Putamen (tissue), 1 donor: ENCODE data around the gene TAPT1.
"Not testable (repeated sequence)": the region's sequence is repeated elsewhere in the genome, so short reads cannot be mapped to it uniquely, and the experiment has no call there.

ENCODE experiments used
- DNase-seq: peaks from one replicate; pipeline ENCODE4 v3.0.0-alpha.2; 2016; ENCODE audit warnings: low spot score

The TAPT1 gene, protein sequence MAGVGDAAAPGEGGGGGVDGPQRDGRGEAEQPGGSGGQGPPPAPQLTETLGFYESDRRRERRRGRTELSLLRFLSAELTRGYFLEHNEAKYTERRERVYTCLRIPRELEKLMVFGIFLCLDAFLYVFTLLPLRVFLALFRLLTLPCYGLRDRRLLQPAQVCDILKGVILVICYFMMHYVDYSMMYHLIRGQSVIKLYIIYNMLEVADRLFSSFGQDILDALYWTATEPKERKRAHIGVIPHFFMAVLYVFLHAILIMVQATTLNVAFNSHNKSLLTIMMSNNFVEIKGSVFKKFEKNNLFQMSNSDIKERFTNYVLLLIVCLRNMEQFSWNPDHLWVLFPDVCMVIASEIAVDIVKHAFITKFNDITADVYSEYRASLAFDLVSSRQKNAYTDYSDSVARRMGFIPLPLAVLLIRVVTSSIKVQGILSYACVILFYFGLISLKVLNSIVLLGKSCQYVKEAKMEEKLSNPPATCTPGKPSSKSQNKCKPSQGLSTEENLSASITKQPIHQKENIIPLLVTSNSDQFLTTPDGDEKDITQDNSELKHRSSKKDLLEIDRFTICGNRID

DNA sequence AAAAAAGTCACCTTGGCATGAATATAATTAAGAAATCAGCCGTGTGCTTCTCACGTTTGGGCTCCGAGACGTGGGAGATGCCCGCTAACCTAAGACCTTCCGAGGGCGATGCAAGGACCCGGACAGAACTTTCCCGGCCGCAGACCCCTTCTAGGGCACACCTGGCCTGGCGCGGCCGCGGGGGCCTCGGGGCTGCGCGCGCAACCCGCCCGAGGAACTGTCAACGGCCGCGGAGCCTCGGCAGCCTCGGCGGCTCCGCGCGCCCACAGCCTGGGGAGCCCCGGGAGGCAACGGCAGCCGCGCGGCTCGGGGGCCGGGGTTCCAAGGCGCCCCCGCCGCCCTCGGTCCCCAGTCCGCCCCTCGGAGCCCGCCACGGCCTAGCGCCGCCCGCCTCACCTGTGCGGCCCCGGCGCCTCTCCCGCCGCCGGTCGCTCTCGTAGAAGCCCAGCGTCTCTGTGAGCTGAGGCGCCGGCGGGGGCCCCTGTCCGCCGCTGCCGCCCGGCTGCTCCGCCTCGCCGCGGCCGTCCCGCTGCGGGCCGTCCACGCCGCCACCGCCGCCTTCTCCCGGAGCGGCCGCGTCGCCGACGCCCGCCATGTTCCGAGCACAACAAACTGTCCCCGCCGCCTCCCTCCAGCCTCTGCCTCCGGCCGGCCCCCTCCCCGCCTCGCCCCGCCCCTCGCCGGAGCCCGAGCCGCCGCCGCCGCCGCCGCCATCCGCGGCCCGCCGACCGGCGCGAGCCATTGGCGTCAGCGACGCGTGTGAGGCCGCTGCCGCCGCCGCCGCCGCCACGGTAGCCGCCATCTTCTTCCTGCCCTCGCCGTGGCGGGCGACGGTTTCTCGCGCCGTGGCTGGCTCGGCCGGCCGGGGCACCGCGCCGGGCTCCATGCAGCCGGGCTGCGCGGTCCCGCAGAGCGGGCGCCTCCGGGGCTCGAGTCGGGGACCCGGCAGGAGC, at the start of gene TAPT1:
Gene TAPT1 (minus strand): TSS at position 609 of the 953 bp plus-strand sequence. CDS start 14 bp downstream, at position 595.
- peak; percentile 73 for DNase-seq

- DNase-seq, result no peak
Observed at GRCh38 chr4:16271411-16271810, 45.1 kb upstream of the TAPT1 start.

- DNase-seq, result no peak
Observed at GRCh38 chr4:16270454-16271328, 44.4 kb upstream of the TAPT1 start.

- DNase-seq, result not testable (repeated sequence)
Observed at GRCh38 chr4:16269742-16270453, 43.6 kb upstream of the TAPT1 start.

- no peak for DNase-seq
Observed at GRCh38 chr4:16269240-16269639, 43.0 kb upstream of the TAPT1 start.

- no peak for DNase-seq
Observed at GRCh38 chr4:16268290-16268689, 42.0 kb upstream of the TAPT1 start.

- no peak for DNase-seq
Observed at GRCh38 chr4:16267639-16268038, 41.4 kb upstream of the TAPT1 start.

GRCh38 chr4:16265820-16266219, 39.5 kb upstream of the TAPT1 start:
- DNase-seq, result no peak

DNA sequence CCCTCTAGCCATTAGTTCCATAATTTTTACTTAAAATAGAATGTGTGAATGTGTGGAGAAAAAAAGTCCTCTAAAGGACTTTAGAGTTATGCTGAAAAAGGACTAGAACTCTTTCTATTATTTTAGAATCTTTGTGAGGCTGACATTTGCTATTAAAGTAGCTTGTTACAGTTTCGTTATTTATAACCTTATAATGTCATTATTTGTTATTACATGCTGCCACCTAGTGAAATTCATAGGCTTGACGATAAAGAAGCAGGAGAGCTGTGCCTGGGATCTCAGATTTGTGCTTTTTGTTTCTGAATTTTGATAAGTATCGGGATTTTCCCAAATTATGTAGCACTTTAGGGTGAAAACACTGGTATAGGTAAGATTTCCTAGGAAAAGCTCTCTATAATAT, 38.5 kb upstream of the TAPT1 start:
- peak; percentile 38 for DNase-seq

DNA sequence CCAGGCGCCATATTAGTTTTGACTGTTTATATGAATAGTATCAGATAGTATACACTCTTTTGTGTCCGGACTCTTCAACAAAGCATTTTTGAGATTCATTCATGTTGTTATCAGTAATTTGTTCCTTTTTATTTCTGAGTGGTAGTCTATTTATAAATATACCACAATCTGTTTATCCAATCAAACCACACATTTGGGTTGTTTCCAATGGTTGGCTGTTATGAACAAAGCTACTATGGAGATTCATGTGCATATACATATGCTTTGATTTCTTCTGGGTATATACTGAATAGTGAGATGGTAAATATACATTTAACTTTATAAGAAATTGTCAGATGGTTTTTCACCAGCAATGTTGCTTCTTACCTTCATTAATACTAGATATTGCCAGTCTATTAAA, 36.8 kb upstream of the TAPT1 start:
- DNase-seq, result no peak

DNA sequence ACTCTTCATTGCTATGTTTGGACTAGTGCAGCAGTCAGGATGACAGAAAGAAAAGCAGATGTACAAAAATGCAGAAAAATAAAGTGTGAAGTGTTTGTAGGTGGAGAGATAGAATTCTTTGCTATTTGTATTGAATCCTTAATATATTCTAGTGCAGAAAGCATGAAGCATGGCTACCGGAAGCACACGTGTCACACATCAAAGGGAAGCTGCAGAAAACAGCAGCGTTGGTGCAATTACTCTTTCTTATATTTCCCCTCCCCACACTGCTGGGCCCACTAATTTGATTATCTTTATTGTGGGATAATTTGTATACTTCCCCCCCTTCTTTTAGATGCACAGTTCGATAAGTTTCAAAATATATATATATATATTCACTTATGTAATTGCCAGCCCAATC, 35.9 kb upstream of the TAPT1 start:
- DNase-seq, result no peak

DNA sequence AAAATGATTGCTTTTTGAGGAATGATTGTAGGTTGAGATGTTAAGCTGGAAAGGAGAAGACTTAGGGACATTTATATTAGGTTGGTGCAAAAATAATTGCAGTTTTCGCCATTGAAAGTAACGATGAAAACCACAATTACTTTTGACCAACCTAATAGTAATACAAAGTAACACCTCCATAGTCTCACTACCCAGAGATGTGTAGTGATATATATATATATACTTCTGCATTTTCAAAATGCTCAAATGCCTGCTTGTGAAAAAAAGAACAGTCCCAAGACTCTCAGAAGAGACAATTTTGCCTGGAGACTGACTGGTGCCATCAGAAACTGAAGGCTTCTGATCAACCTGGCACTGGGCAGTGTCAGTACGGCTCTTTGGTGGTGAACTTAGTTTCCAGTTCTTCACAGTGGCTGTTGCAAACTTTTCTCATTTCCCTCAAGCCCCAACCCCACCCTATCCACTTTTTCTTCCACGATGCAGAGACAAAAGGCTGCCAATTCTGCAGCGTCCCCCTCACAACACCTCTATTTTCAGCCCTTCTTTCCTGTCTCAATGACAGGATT, 35.1 kb upstream of the TAPT1 start:
- DNase-seq, result no peak

GRCh38 chr4:16259889-16260246, 33.6 kb upstream of the TAPT1 start:
- DNase-seq, result peak; percentile 57

- DNase-seq, result no peak
Observed at GRCh38 chr4:16259241-16259888, 33.1 kb upstream of the TAPT1 start.

DNA sequence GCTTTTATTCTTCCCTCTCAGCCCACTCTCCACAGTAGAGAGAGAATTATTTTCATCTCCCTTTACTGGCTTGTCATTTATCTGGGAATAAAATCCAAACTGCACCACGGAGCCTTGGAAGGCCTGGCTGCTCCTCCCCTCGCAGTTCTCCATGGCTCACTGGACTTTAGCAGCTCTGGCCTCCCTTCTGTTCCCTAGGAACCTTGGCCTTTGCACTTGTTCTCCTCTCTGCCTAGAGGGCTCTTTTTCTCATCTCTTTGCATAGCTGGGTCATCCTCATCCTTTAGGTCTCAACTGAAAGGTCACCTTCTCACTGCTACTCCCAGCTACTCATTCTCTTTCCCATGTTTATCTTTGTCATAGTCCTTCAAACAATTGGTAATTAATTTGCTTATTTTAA, 31.3 kb upstream of the TAPT1 start:
- DNase-seq, result peak; percentile 47

DNA sequence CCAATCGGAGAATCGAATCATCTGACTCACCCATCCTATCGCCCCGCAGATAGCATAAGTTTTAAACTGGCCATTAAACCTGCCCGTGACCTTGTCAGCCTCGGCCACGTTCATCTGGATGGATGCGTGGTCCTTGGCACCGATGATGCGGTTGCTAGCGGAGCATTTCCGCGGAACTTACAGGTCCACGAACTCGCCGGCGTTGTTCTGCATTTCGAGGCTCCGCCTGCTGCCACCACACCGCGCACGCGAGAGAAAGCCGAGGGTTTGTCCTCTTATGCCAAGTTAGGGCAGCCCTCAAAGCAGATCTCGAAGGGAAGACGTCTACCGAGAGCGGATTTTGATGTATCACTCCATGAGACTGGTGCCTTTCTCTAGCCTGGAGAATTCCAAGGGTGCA, 30.1 kb upstream of the TAPT1 start:
- no peak for DNase-seq

GRCh38 chr4:16255730-16256129, 29.5 kb upstream of the TAPT1 start:
- no peak for DNase-seq

- DNase-seq, result no peak
Observed at GRCh38 chr4:16253127-16253960, 27.1 kb upstream of the TAPT1 start.

DNA sequence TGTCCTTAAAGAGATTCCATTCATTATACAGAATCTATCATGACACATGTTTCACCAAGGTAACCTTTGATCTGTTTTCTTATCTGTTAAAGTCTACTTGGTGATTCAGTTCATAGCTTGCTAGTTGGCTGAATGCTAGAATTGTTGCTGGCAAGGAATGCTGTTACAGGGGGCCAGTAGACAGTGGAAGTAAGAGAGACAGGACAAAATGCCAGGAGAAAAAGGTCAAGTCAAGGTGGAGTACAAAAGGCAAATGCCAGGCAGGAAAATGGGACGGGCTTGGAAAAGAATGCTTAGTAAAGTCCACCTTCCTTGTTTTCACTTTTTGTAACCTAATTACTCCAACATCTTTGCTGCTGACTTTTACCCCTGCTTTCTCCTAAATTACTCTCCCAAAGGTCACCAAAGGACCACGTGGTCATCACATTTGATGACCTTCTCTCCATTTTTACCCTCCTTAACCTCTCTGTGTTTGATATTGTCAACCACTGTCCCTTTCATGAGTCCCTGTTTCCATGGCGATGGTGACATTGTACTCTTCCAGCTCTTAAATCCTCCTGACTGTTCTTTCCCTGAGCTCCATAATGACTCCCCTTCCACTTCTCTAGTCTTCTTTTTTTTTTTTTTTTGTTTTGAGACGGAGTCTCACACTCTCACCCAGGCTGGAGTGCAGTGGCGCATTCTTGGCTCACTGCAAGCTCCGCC, 24.5 kb upstream of the TAPT1 start:
- DNase-seq, result no peak
